Tibial nerve (tissue), 4 donors: Measurements from ENCODE around the gene FMOD. TPM values are rescaled to one million over a fixed set of nuclear protein-coding genes. Genes with fewer than 3 reads are reported as not detected.
"Not testable (repeated sequence)": the region's sequence is repeated elsewhere in the genome, so short reads cannot be mapped to it uniquely, and the experiment has no call there.

ENCODE experiments used
- DNase-seq, 2 donors: peaks; one replicate each; pipeline ENCODE4 v3.0.0-alpha.2; 2019; ENCODE audit warnings: low spot score in 2 of 2
- H3K27ac ChIP-seq, 4 donors: fragments of 200-600 bp; sonication (generic) in 3 of 4; one replicate each; pipeline ENCODE4 v1.5.1; 2017 to 2019; ENCODE audit warnings: mild to moderate bottlenecking in 1 of 4
- H3K27me3 ChIP-seq, 2 donors: fragments of 200-600 bp; sonication (generic) in 1 of 2; one replicate each; pipeline versions ENCODE4 v1.5.1 to v1.6.0; 2017 to 2019
- H3K36me3 ChIP-seq, 3 donors: fragments of 200-600 bp; sonication (generic); one replicate each; pipeline ENCODE4 v1.5.1; 2018 to 2019
- H3K4me1 ChIP-seq, 4 donors: fragments of 200-600 bp; sonication (generic) in 3 of 4; one replicate each; pipeline ENCODE4 v1.5.1; 2017 to 2019
- H3K4me3 ChIP-seq, 4 donors: fragments of 200-600 bp; sonication (generic) in 3 of 4; one replicate each; pipeline ENCODE4 v1.5.1; 2017 to 2019; ENCODE audit warnings: mild to moderate bottlenecking in 1 of 4, moderate library complexity in 1 of 4
- H3K9me3 ChIP-seq, 4 donors: fragments of 200-600 bp; sonication (generic) in 3 of 4; one replicate each; pipeline ENCODE4 v1.5.1; 2017 to 2019
- EP300 ChIP-seq, 2 donors: sonication (generic); formaldehyde crosslinking; IDR thresholded peaks; one replicate each; pipeline ENCODE4 v1.6.1; 2017; ENCODE audit warnings: antibody characterized with exemption in 2 of 2, mild to moderate bottlenecking in 1 of 2
- POLR2A ChIP-seq, 2 donors: fragments of 450-650 bp; IDR thresholded peaks; one replicate each; pipeline ENCODE4 v1.6.1; 2017; ENCODE audit warnings: antibody characterized with exemption in 2 of 2, mild to moderate bottlenecking in 2 of 2, moderate library complexity in 2 of 2
- WGBS, 2 donors: methylation state at CpG; one replicate each; pipeline ENCODE4 v1.1.5; 2018; 5-methylcytosine and 5-hydroxymethylcytosine counted together
- total RNA-seq, 4 donors: library from RNA; depleted of rRNA; stranded (reverse); fragments of >200 nt; gene quantifications; one replicate each; pipeline ENCODE4 v1.1.0, GENCODE V29; 2016
- TF ChIP-seq, protein P1 (sequence below), 5 experiments: fragments of 200-600 bp in 3 of 5; fragments of 450-650 bp in 2 of 5; sonication (generic) in 3 of 5; IDR thresholded peaks; one replicate each; pipeline ENCODE4 v1.5.1; 2016 to 2019; ENCODE audit warnings: antibody characterized with exemption in 5 of 5, mild to moderate bottlenecking in 3 of 5, moderate library complexity in 2 of 5

The FMOD gene
- total RNA-seq, 4 donors from 2014 or later = 73.9 to 203 (median 102) TPM

GRCh38 chr1:203300441-203301330 is 50.2 kb downstream of the FMOD start:
- Histone ChIP-seq H3K4me3 (no peak overlapping the region), H3K27ac (no peak overlapping the region), H3K36me3 (no peaks in the 10 kb centered on the region), H3K9me3 (no peaks in the 10 kb centered on the region), H3K27me3 (no peaks in the 10 kb centered on the region), H3K4me1 (peaks cover 0 to 11% (median 2%) of the 10 kb centered on the region in 4 donors)
- TF ChIP-seq EP300 (IDR thresholded peaks at IDR 0.05) (no peak), POLR2A (IDR thresholded peaks at IDR 0.05) (no peak)
- TF ChIP-seq, protein P1, sequence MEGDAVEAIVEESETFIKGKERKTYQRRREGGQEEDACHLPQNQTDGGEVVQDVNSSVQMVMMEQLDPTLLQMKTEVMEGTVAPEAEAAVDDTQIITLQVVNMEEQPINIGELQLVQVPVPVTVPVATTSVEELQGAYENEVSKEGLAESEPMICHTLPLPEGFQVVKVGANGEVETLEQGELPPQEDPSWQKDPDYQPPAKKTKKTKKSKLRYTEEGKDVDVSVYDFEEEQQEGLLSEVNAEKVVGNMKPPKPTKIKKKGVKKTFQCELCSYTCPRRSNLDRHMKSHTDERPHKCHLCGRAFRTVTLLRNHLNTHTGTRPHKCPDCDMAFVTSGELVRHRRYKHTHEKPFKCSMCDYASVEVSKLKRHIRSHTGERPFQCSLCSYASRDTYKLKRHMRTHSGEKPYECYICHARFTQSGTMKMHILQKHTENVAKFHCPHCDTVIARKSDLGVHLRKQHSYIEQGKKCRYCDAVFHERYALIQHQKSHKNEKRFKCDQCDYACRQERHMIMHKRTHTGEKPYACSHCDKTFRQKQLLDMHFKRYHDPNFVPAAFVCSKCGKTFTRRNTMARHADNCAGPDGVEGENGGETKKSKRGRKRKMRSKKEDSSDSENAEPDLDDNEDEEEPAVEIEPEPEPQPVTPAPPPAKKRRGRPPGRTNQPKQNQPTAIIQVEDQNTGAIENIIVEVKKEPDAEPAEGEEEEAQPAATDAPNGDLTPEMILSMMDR (IDR thresholded peaks at IDR 0.05) = no peak
- DNase-seq = no peak
- WGBS, 2 donors = 78 to 87% methylated on average over 11 of the region's 11 CpGs

- H3K9me3 ChIP-seq, H3K27ac ChIP-seq, H3K4me1 ChIP-seq, DNase-seq, H3K4me3 ChIP-seq, H3K27me3 ChIP-seq, H3K36me3 ChIP-seq: not testable (repeated sequence)
- 88 to 91% methylated on average over 8 of the region's 8 CpGs for WGBS, 2 donors
Observed at GRCh38 chr1:203299719-203300429, 51.0 kb downstream of the FMOD start.

DNA sequence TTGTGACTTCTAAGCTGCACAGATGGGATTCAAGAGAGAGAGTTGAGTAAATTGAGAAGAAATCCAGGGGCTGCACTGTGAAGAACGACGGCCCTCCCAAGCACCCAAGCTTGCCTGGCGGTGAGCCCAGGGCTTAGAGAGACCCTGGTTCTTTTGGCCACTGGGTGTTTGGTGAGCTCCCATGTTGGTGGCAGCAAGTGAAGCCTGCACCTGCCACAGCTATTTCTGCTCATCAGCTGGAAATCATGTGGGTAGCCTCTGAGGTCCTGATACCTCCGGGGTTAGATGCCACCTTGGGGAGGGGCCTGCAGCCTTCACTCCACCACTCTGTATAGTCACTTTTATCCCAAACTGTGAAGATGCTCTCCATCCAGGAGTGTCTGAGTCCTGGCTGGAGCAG is 51.8 kb downstream of the FMOD start:
- 78 to 91% methylated on average over 4 of the region's 4 CpGs for WGBS, 2 donors
- H3K4me3 ChIP-seq = no peak overlapping the region

GRCh38 chr1:203296460-203297073 is 54.4 kb downstream of the FMOD start:
- Histone ChIP-seq H3K36me3 (no peaks in the 10 kb centered on the region), H3K4me1 (peaks cover 0 to 4% (median under 1%) of the 10 kb centered on the region in 4 donors), H3K27me3 (no peaks in the 10 kb centered on the region), H3K9me3 (no peaks in the 10 kb centered on the region), H3K27ac (no peak overlapping the region), H3K4me3 (no peak overlapping the region)
- TF ChIP-seq POLR2A (IDR thresholded peaks at IDR 0.05) (no peak), EP300 (IDR thresholded peaks at IDR 0.05) (no peak)
- TF ChIP-seq, protein P1 (IDR thresholded peaks at IDR 0.05) = no peak
- no peak for DNase-seq
- 83 to 86% methylated on average over 7 of the region's 7 CpGs for WGBS, 2 donors

More for the DNA sequence above, 51.8 kb downstream of the FMOD start:
- peaks cover 0 to 3% (median 0%) of the 10 kb centered on the region in 4 donors for H3K4me1 ChIP-seq
- H3K9me3 ChIP-seq = no peaks in the 10 kb centered on the region
- DNase-seq = no peak
- H3K36me3 ChIP-seq = no peaks in the 10 kb centered on the region
- no peaks in the 10 kb centered on the region for H3K27me3 ChIP-seq
- TF ChIP-seq, protein P1 (IDR thresholded peaks at IDR 0.05) = no peak
- TF ChIP-seq POLR2A (IDR thresholded peaks at IDR 0.05) (no peak), EP300 (IDR thresholded peaks at IDR 0.05) (no peak)
- H3K27ac ChIP-seq = no peak overlapping the region

- H3K36me3 ChIP-seq = no peaks in the 10 kb centered on the region
- no peak overlapping the region for H3K4me3 ChIP-seq
- no peak for DNase-seq
- H3K4me1 ChIP-seq = peaks cover 0 to 12% (median 8%) of the 10 kb centered on the region in 4 donors
- H3K9me3 ChIP-seq = no peaks in the 10 kb centered on the region
- H3K27me3 ChIP-seq = no peaks in the 10 kb centered on the region
- H3K27ac ChIP-seq = no peak overlapping the region
- WGBS, 2 donors = 82 to 85% methylated on average over 1 of the region's 1 CpG
- TF ChIP-seq, protein P1 (IDR thresholded peaks at IDR 0.05) = no peak
- TF ChIP-seq POLR2A (IDR thresholded peaks at IDR 0.05) (no peak), EP300 (IDR thresholded peaks at IDR 0.05) (no peak)
Observed at GRCh38 chr1:203295796-203296195, 55.1 kb downstream of the FMOD start.
